ENCODE data around the gene PPBP.
A peak's percentile ranks its signal among the peaks of the same experiment; 100 is the strongest.

The PPBP gene

GRCh38 chr4:73945674-73946449 is 42.1 kb downstream of the PPBP start:
- no peak overlapping the region for H3K4me3 ChIP-seq (ENCODE audit: low read depth in 1 of 2, low read length in 2 of 2)
- no peak overlapping the region for H3K27ac ChIP-seq (ENCODE audit: low read depth, low read length)
- no peaks in the 10 kb centered on the region for H3K4me1 ChIP-seq (ENCODE audit: insufficient read depth, low read length)
- peaks cover 7 to 17% of the 10 kb centered on the region in 2 donors for H3K27me3 ChIP-seq (ENCODE audit: control insufficient read depth in 1 of 2, insufficient read depth in 2 of 2, low read length in 2 of 2)
- no peaks in the 10 kb centered on the region for H3K9me3 ChIP-seq (ENCODE audit: low read length)
- H3K9ac ChIP-seq (ENCODE audit: low read length): no peak overlapping the region
- H3K36me3 ChIP-seq (ENCODE audit: insufficient read depth, low read length): no peaks in the 10 kb centered on the region

GRCh38 chr4:73945140-73945539 is 42.9 kb downstream of the PPBP start:
- Histone ChIP-seq H3K27me3 (ENCODE audit: control insufficient read depth in 1 of 2, insufficient read depth in 2 of 2, low read length in 2 of 2) (peaks cover 7 to 17% of the 10 kb centered on the region in 2 donors), H3K4me1 (ENCODE audit: insufficient read depth, low read length) (no peaks in the 10 kb centered on the region), H3K9ac (ENCODE audit: low read length) (no peak overlapping the region)

GRCh38 chr4:73944061-73944875 is 43.7 kb downstream of the PPBP start:
- Histone ChIP-seq H3K9ac (ENCODE audit: low read length) (no peak overlapping the region), H3K27me3 (ENCODE audit: control insufficient read depth in 1 of 2, insufficient read depth in 2 of 2, low read length in 2 of 2) (peaks cover 7 to 17% of the 10 kb centered on the region in 2 donors), H3K4me1 (ENCODE audit: insufficient read depth, low read length) (no peaks in the 10 kb centered on the region), H3K4me3 (ENCODE audit: low read depth in 1 of 2, low read length in 2 of 2) (peak overlapping the region in 1 of 2 donors; percentile 21), H3K27ac (ENCODE audit: low read depth, low read length) (no peak overlapping the region), H3K9me3 (ENCODE audit: low read length) (no peaks in the 10 kb centered on the region), H3K36me3 (ENCODE audit: insufficient read depth, low read length) (no peaks in the 10 kb centered on the region)

More at GRCh38 chr4:73945140-73945539, 42.9 kb downstream of the PPBP start:
- no peak overlapping the region for H3K4me3 ChIP-seq (ENCODE audit: low read depth in 1 of 2, low read length in 2 of 2)
- H3K36me3 ChIP-seq (ENCODE audit: insufficient read depth, low read length): no peaks in the 10 kb centered on the region
- no peaks in the 10 kb centered on the region for H3K9me3 ChIP-seq (ENCODE audit: low read length)
- H3K27ac ChIP-seq (ENCODE audit: low read depth, low read length): no peak overlapping the region

GRCh38 chr4:73943555-73943954 is 44.4 kb downstream of the PPBP start:
- no peak overlapping the region for H3K27ac ChIP-seq (ENCODE audit: low read depth, low read length)
- peaks cover 7 to 17% of the 10 kb centered on the region in 2 donors for H3K27me3 ChIP-seq (ENCODE audit: control insufficient read depth in 1 of 2, insufficient read depth in 2 of 2, low read length in 2 of 2)
- no peaks in the 10 kb centered on the region for H3K4me1 ChIP-seq (ENCODE audit: insufficient read depth, low read length)
- no peaks in the 10 kb centered on the region for H3K36me3 ChIP-seq (ENCODE audit: insufficient read depth, low read length)
- H3K9me3 ChIP-seq (ENCODE audit: low read length): no peaks in the 10 kb centered on the region
- no peak overlapping the region for H3K4me3 ChIP-seq (ENCODE audit: low read depth in 1 of 2, low read length in 2 of 2)
- no peak overlapping the region for H3K9ac ChIP-seq (ENCODE audit: low read length)

- Histone ChIP-seq H3K36me3 (ENCODE audit: insufficient read depth, low read length) (no peaks in the 10 kb centered on the region), H3K27me3 (ENCODE audit: control insufficient read depth in 1 of 2, insufficient read depth in 2 of 2, low read length in 2 of 2) (no peaks in the 10 kb centered on the region), H3K9me3 (ENCODE audit: low read length) (no peaks in the 10 kb centered on the region), H3K4me1 (ENCODE audit: insufficient read depth, low read length) (no peaks in the 10 kb centered on the region), H3K27ac (ENCODE audit: low read depth, low read length) (no peak overlapping the region), H3K9ac (ENCODE audit: low read length) (no peak overlapping the region), H3K4me3 (ENCODE audit: low read depth in 1 of 2, low read length in 2 of 2) (no peak overlapping the region)
Observed at GRCh38 chr4:73936969-73937368, 51.0 kb downstream of the PPBP start.

Data from muscle layer of colon (tissue), 2 donors.